GM11168 (cell line): ENCODE data around the gene LZTS2.

Experiments
- in situ Hi-C: fragments of 300-500 bp; cut with MboI; formaldehyde crosslinking; loops from one replicate; pipeline ENCODE4 v1.12.0; 2022; ENCODE audit warnings: low sequenced_read_pairs; ENCODE audit not compliant: unreplicated experiment

The LZTS2 gene

GRCh38 chr10:100997360-100998182 lies 2.0 kb upstream of the LZTS2 start:
- in situ Hi-C loops: no loop called here

DNA sequence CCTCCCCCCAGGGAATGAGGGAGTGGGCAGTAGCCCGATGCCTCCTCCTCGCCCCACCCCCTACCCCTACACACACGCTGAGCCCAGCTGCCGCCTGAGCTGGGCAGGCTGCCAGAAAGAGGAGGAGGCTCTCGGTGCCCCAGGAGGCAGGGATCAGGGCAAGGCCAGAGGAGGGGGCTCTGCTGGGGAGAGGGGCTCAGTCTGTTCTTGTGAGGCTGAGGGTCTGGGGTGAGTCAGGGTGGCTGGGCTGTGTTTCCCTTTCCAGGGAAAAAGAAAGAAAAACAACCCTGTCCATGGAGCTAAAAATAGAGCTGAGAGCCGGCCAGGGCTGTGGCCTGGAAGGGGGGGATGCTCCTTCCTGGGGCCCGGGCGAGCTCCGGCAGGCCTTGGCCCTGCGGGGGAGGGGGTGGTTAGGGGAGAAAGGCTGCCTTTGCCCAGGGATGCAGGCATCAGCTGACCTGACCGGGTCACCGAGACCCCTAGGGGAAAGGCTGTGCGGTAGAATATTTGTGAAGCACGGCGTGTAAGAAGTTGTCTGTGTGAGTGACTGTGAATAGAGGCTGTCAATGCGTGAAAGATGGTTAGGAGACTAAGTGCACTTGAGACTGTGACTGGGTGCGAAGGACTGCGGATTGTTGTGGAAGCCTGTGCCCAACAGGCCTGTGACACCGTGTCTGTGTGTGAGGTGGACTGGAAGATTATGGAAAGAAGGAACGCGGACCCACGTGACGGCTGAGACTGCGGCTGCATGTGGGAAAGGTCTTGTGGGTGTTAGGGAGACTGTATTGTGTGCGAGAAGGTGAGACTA lies 1.2 kb upstream of the LZTS2 start:
- in situ Hi-C loops: no loop called here

DNA sequence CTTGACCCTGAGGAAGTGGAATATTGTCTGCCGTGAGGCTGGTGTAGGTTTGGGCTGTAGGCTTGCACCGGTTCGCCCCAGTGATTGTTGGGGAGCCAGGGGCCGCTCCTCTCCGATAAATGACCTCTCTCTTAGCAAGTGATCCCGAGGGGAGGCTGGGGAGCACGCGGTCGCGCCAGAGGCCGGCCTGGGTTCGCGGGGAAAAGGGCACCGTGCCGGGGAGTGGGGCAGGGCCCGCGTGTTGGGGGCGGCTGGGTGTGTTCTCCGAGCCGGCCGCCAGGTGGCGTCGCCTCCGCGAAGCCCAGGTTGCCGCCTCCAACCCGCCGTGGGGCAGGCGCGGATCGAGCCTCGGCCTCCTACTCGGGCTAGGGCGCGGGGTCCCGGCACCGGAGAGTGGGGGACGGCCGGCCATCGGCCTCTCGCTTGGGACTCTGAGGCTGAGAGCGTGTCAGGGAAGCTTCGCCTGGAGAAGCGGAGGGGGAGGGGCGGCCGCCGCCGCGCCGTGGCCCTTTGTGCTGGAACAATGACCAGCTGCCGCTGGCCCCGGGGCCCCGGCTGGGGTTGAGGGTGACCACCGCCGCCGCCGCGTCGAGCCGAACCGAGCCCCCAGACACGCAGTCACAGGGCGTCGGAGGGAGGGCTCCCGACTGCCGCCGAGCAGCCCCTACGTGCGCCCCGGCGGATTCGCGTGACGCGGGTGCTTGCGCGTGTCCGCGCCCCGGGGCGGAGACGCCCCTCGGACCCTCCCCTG lies 442 bp upstream of the LZTS2 start:
- in situ Hi-C loops: no loop called here

- in situ Hi-C loops: no loop called here
These were observed 713 bp downstream of the LZTS2 start for GRCh38 chr10:101000127-101000914.

- in situ Hi-C loops: no loop called here
These were observed 1.5 kb downstream of the LZTS2 start for GRCh38 chr10:101000915-101001658.

- in situ Hi-C loops: no loop called here
These were observed 2.0 kb downstream of the LZTS2 start for GRCh38 chr10:101001659-101002035.

GRCh38 chr10:101002456-101002855 lies 2.8 kb downstream of the LZTS2 start:
- in situ Hi-C loops: no loop called here

GRCh38 chr10:101003639-101004206 lies 4.1 kb downstream of the LZTS2 start:
- in situ Hi-C loops: no loop called here

DNA sequence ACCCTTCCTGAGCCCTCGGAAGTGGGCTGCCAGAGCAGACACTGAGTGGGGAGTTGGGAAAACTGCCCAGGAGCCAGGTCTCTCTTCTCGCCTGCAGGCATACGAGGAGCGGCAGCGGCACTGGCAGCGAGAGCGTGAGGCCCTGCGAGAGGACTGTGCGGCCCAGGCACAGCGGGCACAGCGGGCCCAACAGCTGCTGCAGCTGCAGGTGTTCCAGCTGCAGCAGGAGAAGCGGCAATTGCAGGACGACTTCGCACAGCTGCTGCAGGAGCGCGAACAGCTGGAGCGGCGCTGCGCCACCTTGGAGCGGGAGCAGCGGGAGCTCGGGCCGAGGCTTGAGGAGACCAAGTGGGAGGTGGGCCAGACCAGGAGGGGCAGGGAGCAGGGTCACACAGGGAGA lies 5.8 kb downstream of the LZTS2 start:
- in situ Hi-C loops: no loop called here

DNA sequence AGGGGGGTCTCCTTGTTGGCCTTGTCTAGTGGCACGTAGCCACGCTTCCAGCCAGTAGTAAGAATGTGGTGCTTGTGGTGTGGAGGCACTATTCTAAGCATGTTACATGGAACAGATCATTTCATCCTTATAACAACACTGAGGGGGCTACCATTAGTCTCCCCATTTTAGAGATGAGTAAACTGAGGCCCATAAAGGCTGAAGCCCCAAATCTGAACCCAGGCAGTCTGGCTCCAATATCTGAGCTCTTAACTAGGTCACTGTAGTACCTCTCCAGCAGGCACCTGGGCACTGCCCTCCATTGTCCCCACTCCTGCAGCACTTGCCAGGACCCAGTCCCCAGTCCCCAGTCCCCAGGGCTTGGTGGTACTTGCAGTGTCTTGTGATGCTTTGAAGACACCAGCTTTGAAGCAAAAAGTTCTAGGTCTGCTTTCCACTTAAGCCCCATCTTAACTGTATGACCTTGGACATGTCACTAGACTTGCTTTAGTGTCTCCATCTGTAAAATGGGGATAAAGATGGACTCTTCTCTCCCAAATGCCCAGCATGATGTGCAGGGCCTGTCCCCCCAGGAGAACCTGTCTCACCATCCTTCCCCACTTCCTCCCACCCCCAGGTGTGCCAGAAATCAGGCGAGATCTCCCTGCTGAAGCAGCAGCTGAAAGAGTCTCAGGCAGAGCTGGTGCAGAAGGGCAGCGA lies 6.4 kb downstream of the LZTS2 start:
- in situ Hi-C loops: no loop called here

GRCh38 chr10:101006593-101007098 lies 7.0 kb downstream of the LZTS2 start:
- in situ Hi-C loops: no loop called here

DNA sequence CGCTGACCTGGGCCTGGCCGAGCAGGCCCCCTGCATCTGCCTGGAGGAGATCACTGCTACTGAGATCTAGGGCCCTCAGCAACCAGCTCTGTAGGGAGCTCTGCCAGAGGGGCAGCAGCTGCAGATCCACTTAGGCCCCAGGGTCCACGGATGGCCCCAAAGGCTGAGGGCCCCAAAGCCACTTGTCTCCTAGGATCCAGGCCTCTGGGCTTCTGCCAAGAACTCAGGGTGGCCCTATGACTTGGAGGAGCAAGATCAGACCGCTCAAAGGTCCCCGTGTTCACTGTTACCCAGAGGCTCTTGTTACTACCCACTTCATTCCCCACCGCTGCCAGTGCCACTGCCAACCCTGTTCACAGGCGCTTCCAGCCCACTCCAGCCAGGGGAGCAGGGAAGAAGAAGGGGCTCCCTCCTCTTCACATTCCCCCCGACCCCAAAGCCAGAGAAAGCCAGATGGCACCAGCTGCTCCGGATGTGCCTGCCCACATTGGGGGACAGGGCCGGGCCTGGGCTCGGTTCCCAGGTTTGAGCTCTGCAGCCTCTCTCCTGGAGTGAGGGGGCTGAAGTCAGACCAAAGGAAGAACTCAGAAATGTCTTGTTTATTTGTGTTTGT lies 7.6 kb downstream of the LZTS2 start:
- in situ Hi-C loops: no loop called here

GRCh38 chr10:101007915-101008822 lies 8.6 kb downstream of the LZTS2 start:
- in situ Hi-C loops: no loop called here

DNA sequence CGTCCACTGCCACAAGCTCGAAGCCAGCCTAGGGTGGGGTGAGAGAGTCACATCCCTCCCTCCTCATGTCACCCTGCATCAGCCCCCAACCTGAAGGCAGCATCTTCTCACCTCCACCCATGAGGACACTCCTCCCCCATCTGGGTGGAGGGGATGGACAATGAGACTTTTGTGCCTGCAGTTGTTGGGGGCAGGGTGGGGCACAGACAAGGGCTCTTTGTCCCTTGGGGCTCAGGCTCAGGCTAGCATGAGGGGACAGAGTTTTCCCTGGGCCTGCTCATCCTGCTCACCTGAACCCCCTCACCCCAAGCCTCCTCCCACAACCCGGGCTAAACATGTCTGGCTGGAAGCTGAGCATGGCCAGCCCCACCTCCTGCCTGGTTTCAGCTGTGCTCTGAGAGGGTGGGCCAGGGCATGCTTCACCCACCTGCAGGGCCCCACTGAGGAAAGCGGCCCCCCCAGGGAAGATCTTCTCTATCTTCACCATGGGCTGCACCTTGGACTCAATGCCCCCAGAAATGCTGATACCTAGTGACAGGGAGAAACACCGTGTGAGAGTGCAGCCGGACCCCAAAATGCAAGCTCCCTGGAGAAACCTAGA lies 9.3 kb downstream of the LZTS2 start:
- in situ Hi-C loops: no loop called here

DNA sequence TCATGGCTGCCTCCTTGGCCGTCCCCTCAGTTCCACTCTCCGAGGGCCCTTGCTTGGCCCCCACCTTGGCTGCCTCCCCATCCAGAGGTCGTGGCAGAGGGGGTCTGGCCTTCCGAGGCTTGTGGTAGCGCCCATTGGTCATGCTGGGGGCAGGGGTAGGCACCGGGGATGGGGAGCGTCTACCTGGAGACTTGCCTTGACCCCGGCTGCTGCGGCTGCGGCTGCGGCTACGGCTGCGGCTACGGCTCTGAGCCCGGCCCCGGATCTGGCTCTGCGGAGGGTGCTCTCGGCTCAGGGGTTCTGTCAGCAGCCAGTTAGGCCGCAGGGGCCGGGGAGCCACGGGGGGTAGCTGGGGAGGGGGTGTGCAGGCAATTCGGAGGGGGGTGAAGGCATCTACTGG lies 10.7 kb downstream of the LZTS2 start:
- in situ Hi-C loops: no loop called here
